OCI-LY7 (cell line): ENCODE data around the gene TMEM178B.

Experiments
- CTCF ChIP-seq: fragments of 200-600 bp; sonication (generic); conservative IDR thresholded peaks from 2 replicates; pipeline ENCODE4 v1.5.1; 2014; ENCODE audit warnings: mild to moderate bottlenecking, antibody characterized with exemption, low read length, moderate library complexity, mixed read lengths
- EZH2phosphoT487 ChIP-seq: fragments of 200-600 bp; sonication (generic); IDR thresholded peaks from 2 replicates; pipeline ENCODE4 v1.6.1; 2018; ENCODE audit warnings: low read depth, borderline replicate concordance, mild to moderate bottlenecking, mixed run types, antibody characterized with exemption, low read length, moderate library complexity, mixed read lengths

GRCh38 chr7:141407893-141408292 is 334.0 kb downstream of the TMEM178B start:
- TF ChIP-seq CTCF: no peak
- no peak for TF ChIP-seq EZH2phosphoT487
